GM19238 (cell line): Measurements from ENCODE around the gene SLC30A7.
"Not testable (repeated sequence)": the region's sequence is repeated elsewhere in the genome, so short reads cannot be mapped to it uniquely, and the experiment has no call there.

ENCODE experiments used
- DNase-seq: peaks from one replicate; pipeline ENCODE4 v3.0.0; 2011; ENCODE audit warnings: low spot score; ENCODE audit not compliant: insufficient read length

The SLC30A7 gene

GRCh38 chr1:100895540-100896480 is at the start of gene SLC30A7:
SLC30A7 (plus strand) TSS chr1:100896090; CDS start chr1:100896263, 173 bp downstream.
- DNase-seq, result peak; percentile 56

- no peak for DNase-seq
These were observed 48.4 kb upstream of the SLC30A7 start for GRCh38 chr1:100847361-100848082.

- no peak for DNase-seq
These were observed 44.2 kb upstream of the SLC30A7 start for GRCh38 chr1:100851726-100852125.

- no peak for DNase-seq
These were observed 42.9 kb upstream of the SLC30A7 start for GRCh38 chr1:100852976-100853375.

- DNase-seq, result not testable (repeated sequence)
These were observed 40.8 kb upstream of the SLC30A7 start for GRCh38 chr1:100855116-100855515.

- DNase-seq, result no peak
These were observed 35.4 kb upstream of the SLC30A7 start for GRCh38 chr1:100860397-100860991.

- no peak for DNase-seq
These were observed 34.5 kb upstream of the SLC30A7 start for GRCh38 chr1:100861379-100861778.

- no peak for DNase-seq
These were observed 33.3 kb upstream of the SLC30A7 start for GRCh38 chr1:100862591-100862990.

- no peak for DNase-seq
These were observed 29.6 kb upstream of the SLC30A7 start for GRCh38 chr1:100866041-100866900.

GRCh38 chr1:100866901-100867206 is 29.0 kb upstream of the SLC30A7 start:
- no peak for DNase-seq

- no peak for DNase-seq
These were observed 27.4 kb upstream of the SLC30A7 start for GRCh38 chr1:100868364-100868995.

- DNase-seq, result no peak
These were observed 25.9 kb upstream of the SLC30A7 start for GRCh38 chr1:100869996-100870395.

GRCh38 chr1:100874433-100874832 is 21.5 kb upstream of the SLC30A7 start:
- no peak for DNase-seq

- no peak for DNase-seq
These were observed 20.7 kb upstream of the SLC30A7 start for GRCh38 chr1:100875228-100875627.

- no peak for DNase-seq
These were observed 19.6 kb upstream of the SLC30A7 start for GRCh38 chr1:100876291-100876690.

- no peak for DNase-seq
These were observed 16.5 kb upstream of the SLC30A7 start for GRCh38 chr1:100879422-100879821.

- no peak for DNase-seq
These were observed 14.2 kb upstream of the SLC30A7 start for GRCh38 chr1:100881687-100882086.

- DNase-seq, result no peak
These were observed 13.2 kb upstream of the SLC30A7 start for GRCh38 chr1:100882698-100883097.

- no peak for DNase-seq
These were observed 11.9 kb upstream of the SLC30A7 start for GRCh38 chr1:100883963-100884362.

GRCh38 chr1:100889007-100889406 is 6.9 kb upstream of the SLC30A7 start:
- DNase-seq, result not testable (repeated sequence)
